HTR-8/SVneo (cell line): Measurements from ENCODE around the gene MINDY3.

Experiments
- DNase-seq: peaks from one replicate; pipeline ENCODE4 v3.0.0; 2011; ENCODE audit warnings: low spot score, mixed read lengths; ENCODE audit not compliant: insufficient read length
- FAIRE-seq: peaks from 2 replicates; lab custom pipeline; 2011; peaks lifted over from hg19 to GRCh38; lab: Jason Lieb, UNC

The MINDY3 gene

GRCh38 chr10:15742102-15742501 is 118.2 kb downstream of the MINDY3 start:
- FAIRE-seq (no peak), DNase-seq (no peak)

- no peak for FAIRE-seq
- DNase-seq = no peak
These were observed 118.7 kb downstream of the MINDY3 start for GRCh38 chr10:15741581-15741980.

GRCh38 chr10:15740261-15740660 is 120.0 kb downstream of the MINDY3 start:
- FAIRE-seq (no peak), DNase-seq (no peak)

GRCh38 chr10:15739254-15739970 is 120.9 kb downstream of the MINDY3 start:
- DNase-seq (no peak), FAIRE-seq (no peak)

GRCh38 chr10:15738270-15738925 is 121.9 kb downstream of the MINDY3 start:
- no peak for FAIRE-seq
- no peak for DNase-seq

GRCh38 chr10:15737656-15738055 is 122.7 kb downstream of the MINDY3 start:
- FAIRE-seq = no peak
- DNase-seq = no peak

- DNase-seq = no peak
- FAIRE-seq = no peak
These were observed 124.5 kb downstream of the MINDY3 start for GRCh38 chr10:15735763-15736162.

GRCh38 chr10:15730341-15730740 is 130.0 kb downstream of the MINDY3 start:
- FAIRE-seq (no peak), DNase-seq (no peak)

GRCh38 chr10:15729890-15730289 is 130.4 kb downstream of the MINDY3 start:
- FAIRE-seq = no peak
- DNase-seq = no peak
